AG04450 (cell line): ENCODE data around the gene PCYT2. TPM values are rescaled to one million over a fixed set of nuclear protein-coding genes. Genes with fewer than 3 reads are reported as not detected.

Experiments used
- CTCF ChIA-PET: fragments of 300-600, 350-600 bp; formaldehyde crosslinking; extraction: SDS; loops from one replicate; lab custom pipeline; 2022; ENCODE audit warnings: antibody characterized with exemption, inconsistent platforms; lab: Charles Lee
- POLR2A ChIA-PET: fragments of 350-600 bp; formaldehyde crosslinking; extraction: SDS; loops from one replicate; lab custom pipeline; 2021; ENCODE audit warnings: antibody characterized with exemption, inconsistent platforms; lab: Yijun Ruan, JAX
- DNase-seq: peaks from one replicate; pipeline ENCODE4 v3.0.0-alpha.2; 2011; ENCODE audit warnings: low read depth, low spot score
- H3K27ac ChIP-seq: one replicate; pipeline ENCODE4 v1.5.1; 2012; ENCODE audit warnings: low read depth, low read length, control low read depth
- H3K27me3 ChIP-seq: one replicate; pipeline ENCODE4 v1.6.0; 2012; ENCODE audit warnings: low read length; ENCODE audit not compliant: control insufficient read depth, insufficient read depth
- H3K4me3 ChIP-seq: 2 replicates; pipeline ENCODE4 v1.5.1; 2011; ENCODE audit warnings: mild to moderate bottlenecking, low read depth, low read length, control low read depth
- H3K9me3 ChIP-seq: 2 replicates; pipeline ENCODE4 v1.5.1; 2012; ENCODE audit warnings: low read length; ENCODE audit not compliant: control insufficient read depth, insufficient read depth
- polyA plus RNA-seq: library from polyadenylated mRNA; depleted of rRNA; stranded (reverse); fragments of >200 nt; gene quantifications from 2 replicates; pipeline ENCODE4 v1.2.3, GENCODE V29; 2011
- TF ChIP-seq, protein P1 (sequence below): IDR thresholded peaks from 2 replicates; pipeline ENCODE4 v1.5.1; 2011; ENCODE audit warnings: low read depth, low read length, control low read depth, inconsistent platforms

PCYT2 gene
- polyA plus RNA-seq, 1 experiment = 25.2 TPM

DNA sequence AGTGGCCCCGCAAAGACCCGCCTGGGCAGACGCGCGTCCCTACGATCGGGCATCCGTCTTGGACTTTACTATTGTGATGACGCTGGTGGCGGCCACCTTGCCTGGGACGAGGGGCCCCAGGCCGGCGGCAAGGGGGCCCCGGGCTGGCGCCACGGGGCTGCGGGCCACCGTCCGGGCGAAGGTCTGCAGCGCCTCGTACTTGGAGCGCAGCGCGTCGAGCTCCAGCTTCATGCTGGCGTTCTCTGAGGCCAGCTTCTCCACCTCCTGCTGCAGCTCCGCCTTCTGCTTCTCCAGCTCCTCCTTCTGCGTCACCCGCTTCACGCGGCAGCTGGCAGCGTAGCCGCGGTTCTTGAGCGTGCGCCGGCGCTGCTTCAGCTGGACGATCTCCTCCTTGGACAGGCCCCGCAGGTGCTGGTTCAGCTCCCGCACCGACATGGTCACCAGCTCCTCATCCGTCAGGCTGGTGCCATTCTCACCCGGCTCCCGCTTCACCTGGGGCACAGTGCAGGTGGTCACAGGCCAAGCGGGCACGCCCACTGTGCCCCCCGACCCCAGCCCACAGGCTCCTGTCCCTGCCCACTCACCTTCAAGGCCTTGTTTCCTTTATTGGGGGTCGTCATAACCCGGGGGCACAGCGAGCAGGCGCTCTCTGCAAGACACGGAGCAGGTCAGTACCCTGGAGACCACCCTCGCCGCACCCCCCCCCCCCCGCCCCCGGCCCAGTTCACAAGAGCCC lies 11.5 kb upstream of the PCYT2 start:
- ChIA-PET CTCF (interaction anchor here (1.8 kb wide), 1 partner anchor 13 kb away, joined by 4 read pairs; no protein-coding TSS in a partner anchor), POLR2A (interaction anchor here (1.0 to 1.8 kb wide), 4 partner anchors 11 to 220 kb away, joined by 3 to 5 read pairs (median 4); partner anchors contain the start of genes CENPX, LRRC45 and MRPL12)
- Histone ChIP-seq H3K27me3 (no peaks in the 10 kb centered on the region), H3K27ac (peak overlapping the region; percentile 90), H3K4me3 (peak overlapping the region; percentile 58), H3K9me3 (no peaks in the 10 kb centered on the region; the same call in 1 of the 2 replicates)
- DNase-seq = no peak
- TF ChIP-seq, protein P1, sequence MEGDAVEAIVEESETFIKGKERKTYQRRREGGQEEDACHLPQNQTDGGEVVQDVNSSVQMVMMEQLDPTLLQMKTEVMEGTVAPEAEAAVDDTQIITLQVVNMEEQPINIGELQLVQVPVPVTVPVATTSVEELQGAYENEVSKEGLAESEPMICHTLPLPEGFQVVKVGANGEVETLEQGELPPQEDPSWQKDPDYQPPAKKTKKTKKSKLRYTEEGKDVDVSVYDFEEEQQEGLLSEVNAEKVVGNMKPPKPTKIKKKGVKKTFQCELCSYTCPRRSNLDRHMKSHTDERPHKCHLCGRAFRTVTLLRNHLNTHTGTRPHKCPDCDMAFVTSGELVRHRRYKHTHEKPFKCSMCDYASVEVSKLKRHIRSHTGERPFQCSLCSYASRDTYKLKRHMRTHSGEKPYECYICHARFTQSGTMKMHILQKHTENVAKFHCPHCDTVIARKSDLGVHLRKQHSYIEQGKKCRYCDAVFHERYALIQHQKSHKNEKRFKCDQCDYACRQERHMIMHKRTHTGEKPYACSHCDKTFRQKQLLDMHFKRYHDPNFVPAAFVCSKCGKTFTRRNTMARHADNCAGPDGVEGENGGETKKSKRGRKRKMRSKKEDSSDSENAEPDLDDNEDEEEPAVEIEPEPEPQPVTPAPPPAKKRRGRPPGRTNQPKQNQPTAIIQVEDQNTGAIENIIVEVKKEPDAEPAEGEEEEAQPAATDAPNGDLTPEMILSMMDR = no peak

DNA sequence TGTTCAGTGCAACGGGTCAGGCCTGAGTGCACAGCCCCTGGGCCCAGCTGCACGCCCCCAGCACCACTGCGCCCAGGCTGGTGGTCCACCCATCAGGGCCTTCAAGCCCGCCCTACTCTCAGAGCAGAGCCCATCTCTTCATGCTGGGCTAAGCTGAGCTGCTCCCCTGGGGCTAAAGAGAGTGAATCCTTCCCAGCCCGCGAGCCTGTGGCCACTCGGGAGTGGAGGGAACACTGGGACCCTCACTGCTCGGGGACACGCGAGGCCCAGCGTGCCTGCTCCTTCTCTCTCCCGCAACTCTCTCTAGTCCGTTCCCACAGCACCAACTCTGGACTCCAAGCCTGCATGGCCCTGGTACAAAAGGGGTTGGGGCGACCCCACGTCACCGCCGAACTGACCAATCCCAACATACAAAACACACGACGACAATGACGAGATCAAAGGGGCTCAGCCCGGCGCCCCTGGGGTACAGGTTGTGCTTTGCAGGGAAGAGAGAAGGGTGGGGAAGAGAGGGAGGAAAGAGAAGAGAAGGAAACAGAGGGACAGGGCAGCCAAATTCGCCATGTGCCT lies 10.9 kb upstream of the PCYT2 start:
- no peak overlapping the region for H3K27ac ChIP-seq
- ChIA-PET CTCF (no interaction called here), POLR2A (interaction anchor here (0.7 kb wide), 1 partner anchor 226 kb away, joined by 3 read pairs; no protein-coding TSS in a partner anchor)
- H3K9me3 ChIP-seq = no peaks in the 10 kb centered on the region; the same call in 1 of the 2 replicates
- no peak for DNase-seq
- no peaks in the 10 kb centered on the region for H3K27me3 ChIP-seq
- TF ChIP-seq, protein P1 = no peak
- H3K4me3 ChIP-seq = no peak overlapping the region

DNA sequence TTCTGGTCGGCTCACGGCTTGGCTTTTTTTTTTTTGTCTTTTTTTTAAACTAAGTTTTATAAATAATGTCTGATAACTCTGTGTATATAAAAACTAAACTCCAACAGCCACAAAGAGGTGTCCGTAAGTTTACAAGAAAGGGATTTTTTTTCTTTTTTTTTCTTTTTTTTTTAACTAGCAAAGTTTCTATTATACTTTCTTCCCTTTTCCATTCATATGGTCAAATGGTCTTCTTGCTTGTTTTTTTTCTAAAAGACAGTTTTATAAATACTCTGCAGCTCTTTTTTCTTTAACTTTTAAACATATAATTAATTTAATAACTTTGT lies 10.3 kb upstream of the PCYT2 start:
- no peaks in the 10 kb centered on the region for H3K27me3 ChIP-seq
- H3K27ac ChIP-seq = no peak overlapping the region
- H3K4me3 ChIP-seq = peak overlapping the region; percentile 25; the same call in 1 of the 2 replicates
- no peak for DNase-seq
- TF ChIP-seq, protein P1 = no peak
- ChIA-PET POLR2A (interaction anchor here (0.7 kb wide), 1 partner anchor 225 kb away, joined by 3 read pairs; no protein-coding TSS in a partner anchor), CTCF (no interaction called here)
- no peaks in the 10 kb centered on the region; the same call in 1 of the 2 replicates for H3K9me3 ChIP-seq

DNA sequence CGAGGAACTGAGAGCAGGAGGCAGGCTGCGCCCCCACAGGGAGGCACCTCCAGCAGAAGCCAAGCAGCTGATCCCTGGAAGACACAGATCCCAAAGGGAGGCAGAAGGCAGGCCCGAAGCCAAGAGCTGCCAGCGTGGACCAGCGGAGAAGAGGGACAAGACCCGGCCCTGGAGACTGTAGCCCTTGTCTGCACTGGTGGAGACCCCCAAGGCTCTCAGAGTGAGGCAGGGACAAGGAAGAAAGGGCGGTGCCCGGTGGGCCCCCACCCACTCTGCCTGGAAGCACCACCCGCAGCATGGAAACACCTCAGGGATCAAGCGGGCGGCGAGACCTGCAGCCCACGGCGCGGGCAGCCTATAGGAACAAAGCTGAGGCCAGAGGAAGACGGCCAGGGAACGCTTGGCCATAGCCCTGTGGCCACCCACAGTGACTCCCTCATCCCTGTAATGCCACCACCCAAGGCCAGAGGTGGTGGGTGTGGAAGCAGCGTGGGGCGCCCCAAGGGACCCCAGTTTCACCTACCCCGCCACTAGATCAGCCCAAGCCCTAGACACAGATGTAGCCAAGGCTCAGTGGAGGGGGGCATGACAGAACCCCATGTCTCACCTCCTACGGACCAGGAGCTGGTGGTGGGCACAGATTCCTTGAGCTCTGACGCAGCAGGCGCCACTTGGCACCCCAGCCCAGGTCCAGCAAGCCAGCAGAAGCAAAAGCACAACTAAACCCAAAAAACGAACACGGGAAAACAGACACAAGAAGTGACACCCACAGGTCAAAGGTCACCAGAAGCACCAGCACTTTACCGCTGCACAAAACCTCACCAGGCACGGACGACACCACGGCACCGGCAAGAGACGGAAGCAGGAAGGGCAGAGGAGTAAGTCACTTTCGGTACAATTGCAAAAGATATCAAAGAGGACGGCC lies 9.7 kb upstream of the PCYT2 start:
- POLR2A ChIA-PET = no interaction called here
- Histone ChIP-seq H3K27me3 (no peaks in the 10 kb centered on the region), H3K9me3 (no peaks in the 10 kb centered on the region; the same call in 1 of the 2 replicates), H3K27ac (no peak overlapping the region), H3K4me3 (peak overlapping the region; percentile 25; the same call in 1 of the 2 replicates)
- TF ChIP-seq, protein P1 = no peak
- CTCF ChIA-PET = no interaction called here
- no peak for DNase-seq
